Esophagus squamous epithelium (tissue), 4 donors: ENCODE results near the gene SCN4A.

Experiments used
- POLR2A ChIP-seq, 4 donors: fragments of 450-650 bp; IDR thresholded peaks; one replicate each; pipeline ENCODE4 v1.6.1; 2017; ENCODE audit warnings: antibody characterized with exemption in 4 of 4, mild to moderate bottlenecking in 4 of 4, moderate library complexity in 3 of 4
- TF ChIP-seq, protein P1 (sequence below), 6 experiments: fragments of 450-650 bp in 4 of 6; fragments of 200-600 bp in 2 of 6; sonication (generic) in 2 of 6; IDR thresholded peaks; one replicate each; pipeline ENCODE4 v1.5.1; 2016 to 2019; ENCODE audit warnings: antibody characterized with exemption in 6 of 6, mild to moderate bottlenecking in 4 of 6, moderate library complexity in 4 of 6

DNA sequence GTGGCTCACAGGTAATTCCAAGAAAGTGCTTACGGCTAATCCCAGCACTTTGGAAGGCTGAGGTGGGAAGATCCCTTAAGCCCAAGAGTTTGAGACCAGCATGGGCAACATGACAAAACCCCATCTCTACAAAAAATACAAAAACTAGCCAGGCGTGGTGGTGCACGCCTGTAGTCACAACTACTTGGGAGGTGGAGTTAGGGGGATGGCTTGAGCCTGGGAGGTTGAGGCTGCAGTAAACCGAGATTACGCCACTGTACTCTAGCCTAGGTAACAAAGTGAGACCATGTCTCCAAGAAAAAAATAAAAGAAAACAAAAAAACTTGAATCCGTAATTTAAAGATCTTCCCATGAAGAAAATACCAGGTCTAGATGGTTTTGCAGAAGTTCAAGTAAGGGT, 42.7 kb upstream of the SCN4A start:
- TF ChIP-seq, protein P1, sequence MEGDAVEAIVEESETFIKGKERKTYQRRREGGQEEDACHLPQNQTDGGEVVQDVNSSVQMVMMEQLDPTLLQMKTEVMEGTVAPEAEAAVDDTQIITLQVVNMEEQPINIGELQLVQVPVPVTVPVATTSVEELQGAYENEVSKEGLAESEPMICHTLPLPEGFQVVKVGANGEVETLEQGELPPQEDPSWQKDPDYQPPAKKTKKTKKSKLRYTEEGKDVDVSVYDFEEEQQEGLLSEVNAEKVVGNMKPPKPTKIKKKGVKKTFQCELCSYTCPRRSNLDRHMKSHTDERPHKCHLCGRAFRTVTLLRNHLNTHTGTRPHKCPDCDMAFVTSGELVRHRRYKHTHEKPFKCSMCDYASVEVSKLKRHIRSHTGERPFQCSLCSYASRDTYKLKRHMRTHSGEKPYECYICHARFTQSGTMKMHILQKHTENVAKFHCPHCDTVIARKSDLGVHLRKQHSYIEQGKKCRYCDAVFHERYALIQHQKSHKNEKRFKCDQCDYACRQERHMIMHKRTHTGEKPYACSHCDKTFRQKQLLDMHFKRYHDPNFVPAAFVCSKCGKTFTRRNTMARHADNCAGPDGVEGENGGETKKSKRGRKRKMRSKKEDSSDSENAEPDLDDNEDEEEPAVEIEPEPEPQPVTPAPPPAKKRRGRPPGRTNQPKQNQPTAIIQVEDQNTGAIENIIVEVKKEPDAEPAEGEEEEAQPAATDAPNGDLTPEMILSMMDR (IDR thresholded peaks at IDR 0.05) = no peak
- TF ChIP-seq POLR2A (IDR thresholded peaks at IDR 0.05) = no peak
